Dedifferentiated amniotic fluid mesenchymal stem cell (primary cell): ENCODE measurements around the gene FAM227B.
A peak's percentile ranks its signal among the peaks of the same experiment; 100 is the strongest.
"Not testable (repeated sequence)": the region's sequence is repeated elsewhere in the genome, so short reads cannot be mapped to it uniquely, and the experiment has no call there.

Source experiments
- DNase-seq: peaks from one replicate; pipeline ENCODE4 v3.0.0-alpha.2; 2016; ENCODE audit errors: extremely low spot score

The FAM227B gene, protein sequence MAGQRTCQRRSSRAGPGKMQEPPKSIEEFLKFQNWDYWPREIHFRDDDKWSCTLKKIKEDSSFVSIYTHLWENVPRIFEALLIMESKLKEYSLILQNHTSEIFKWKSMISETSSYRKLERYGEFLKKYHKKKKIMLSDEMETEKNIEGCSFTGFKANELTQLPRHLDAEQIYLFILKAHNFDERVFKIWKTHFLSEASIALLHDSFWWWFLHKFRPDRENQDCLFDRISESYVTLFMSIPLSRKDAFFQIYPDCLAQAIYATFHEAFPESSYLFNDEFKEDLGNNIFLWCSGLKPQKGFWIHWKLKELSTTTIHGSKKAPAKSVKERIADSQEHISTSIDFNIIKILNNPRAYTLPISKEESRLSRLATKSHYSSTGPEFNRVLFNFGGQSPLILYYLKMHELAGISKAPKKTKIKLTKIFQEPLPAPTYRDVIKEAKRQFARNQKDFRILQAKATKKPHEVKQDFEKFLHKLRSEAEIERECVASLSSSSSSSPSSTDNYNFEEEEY

DNA sequence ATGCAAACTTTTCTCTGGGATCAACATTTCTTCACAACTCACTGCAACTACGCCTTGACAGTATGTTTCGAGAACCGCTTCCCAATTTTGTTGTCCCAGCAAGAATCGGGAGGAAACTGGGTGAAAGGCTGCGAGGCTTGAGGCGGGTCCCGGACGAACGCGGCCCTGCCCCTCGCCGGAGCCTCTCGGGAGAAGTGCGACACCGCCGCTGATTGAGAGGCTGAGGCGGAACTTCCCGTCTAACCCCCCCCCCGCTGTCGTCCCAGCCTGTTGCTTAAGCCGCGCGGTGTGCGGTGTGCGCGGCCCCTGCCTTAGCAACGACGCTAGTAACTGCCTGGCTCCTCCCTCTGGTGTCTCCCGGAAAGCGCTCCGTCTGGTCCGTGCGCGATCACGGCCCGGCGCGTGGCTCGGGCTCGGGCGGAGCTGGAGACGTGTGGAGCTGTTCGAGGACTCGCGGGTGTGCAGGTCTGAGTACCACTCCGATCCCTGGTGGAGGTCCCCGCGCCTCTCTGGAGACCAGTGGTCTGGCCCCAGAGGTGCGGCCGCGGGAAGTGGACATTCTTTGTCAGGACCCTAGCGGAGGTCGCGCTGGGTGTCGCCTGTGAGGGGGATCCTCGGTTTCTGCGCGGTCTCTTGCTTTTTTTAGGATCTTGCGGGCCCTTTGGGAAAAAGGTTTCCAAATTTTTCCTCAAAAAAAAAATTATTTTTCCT lies at the start of gene FAM227B, which contains the start of gene DTWD1:
Gene FAM227B (minus strand): TSS at position 161 of the 711 bp plus-strand sequence. CDS start 5,647 bp downstream, outside the sequence.
Gene DTWD1 (plus strand): TSS at position 391 of the 711 bp plus-strand sequence. CDS start 4,120 bp downstream, outside the sequence.
- DNase-seq, result peak; percentile 98

DNA sequence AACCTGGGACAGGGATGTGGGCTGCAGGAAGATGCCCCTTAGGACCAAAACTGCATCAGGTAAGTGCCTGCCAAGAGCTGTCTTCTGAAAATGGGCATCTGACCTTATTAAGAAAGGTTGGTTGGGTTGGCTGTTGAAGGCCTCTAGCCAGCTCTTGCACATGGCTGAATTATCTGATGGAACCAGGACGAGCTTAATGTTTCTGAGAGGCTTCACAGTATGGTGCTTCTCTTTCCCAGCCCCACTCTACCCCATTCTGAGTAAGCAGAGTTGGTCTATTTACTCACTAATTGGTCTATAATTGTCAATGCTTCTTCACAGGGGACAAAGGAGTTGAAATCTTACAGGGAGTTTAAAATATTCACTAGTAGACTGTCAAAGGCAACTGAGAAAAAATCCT lies 48.7 kb upstream of the FAM227B start:
- no peak for DNase-seq

DNA sequence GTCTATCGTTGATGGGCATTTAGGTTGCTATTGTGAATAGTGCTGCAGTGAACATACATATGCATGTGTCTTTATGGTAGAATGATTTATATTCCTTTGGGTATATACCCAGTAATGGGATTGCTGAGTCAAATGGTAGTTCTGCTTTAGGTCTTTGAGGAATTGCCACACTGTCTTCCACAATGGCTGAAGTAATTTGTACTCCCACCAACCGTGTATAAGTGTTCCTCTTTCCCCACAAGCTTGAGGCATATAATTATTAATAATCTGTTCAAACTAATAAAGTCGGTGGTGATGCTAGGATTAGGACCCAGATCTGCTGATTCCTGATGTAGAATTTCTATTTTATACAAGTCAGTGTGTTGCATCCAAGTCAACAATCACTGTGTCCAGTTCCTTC lies 45.9 kb upstream of the FAM227B start:
- DNase-seq, result not testable (repeated sequence)

DNA sequence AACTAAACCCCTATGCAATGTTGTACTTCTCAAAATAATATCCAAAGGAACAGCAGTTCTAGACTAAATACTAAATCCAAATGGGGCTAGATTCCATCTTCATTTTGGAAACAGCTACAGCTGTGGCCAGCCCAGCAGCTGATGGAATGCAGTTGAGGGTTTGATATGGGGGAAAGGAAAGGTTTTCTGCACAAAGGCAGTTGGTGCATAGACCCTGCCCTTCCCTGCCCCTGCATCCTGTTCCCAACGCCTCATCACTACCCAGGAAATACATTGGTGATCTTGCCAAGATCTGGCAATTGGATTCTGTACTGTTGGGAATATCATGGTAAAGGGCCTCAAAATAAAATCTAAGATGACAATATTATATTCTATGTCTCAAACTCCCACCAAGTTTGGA lies 44.1 kb upstream of the FAM227B start:
- DNase-seq, result no peak

DNA sequence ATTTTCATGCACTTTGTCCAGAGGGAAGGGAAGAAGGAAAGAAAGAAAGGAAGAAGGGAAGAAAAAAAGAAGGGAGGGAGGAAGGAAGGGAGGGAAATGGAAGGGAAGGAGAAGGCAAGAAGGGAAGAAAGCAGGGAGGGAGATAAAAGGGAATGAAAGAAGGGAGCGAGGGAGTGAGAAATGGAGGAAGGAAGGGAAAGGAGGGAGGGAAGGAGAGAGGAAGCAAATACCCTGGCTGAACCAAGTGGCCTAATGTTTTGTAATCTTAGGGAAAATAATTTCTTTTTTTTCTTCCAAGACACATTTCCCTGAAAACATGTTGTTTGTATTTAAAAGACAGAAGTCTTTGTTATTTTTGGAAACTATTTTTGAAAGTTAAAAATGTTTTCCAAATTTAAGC lies 36.1 kb upstream of the FAM227B start:
- DNase-seq, result no peak

DNA sequence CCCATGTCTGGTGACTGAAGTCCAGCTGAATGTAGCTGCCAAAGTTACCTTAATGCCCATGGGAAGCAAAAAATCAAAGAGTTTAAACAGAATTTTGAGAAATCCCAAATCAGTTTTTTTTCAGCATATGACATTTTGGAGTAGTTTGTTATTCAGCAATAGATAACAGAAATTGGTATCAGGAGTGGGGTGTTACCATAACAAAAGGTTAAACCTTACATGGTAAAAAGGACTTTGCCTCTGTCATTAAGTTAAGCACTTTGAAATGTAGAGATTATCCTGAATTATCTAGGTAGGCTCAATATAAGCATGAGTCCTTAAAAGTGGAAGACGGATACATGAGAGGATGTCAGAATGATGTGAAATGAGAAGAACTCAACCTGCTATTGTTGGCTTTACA lies 32.3 kb upstream of the FAM227B start:
- no peak for DNase-seq

DNA sequence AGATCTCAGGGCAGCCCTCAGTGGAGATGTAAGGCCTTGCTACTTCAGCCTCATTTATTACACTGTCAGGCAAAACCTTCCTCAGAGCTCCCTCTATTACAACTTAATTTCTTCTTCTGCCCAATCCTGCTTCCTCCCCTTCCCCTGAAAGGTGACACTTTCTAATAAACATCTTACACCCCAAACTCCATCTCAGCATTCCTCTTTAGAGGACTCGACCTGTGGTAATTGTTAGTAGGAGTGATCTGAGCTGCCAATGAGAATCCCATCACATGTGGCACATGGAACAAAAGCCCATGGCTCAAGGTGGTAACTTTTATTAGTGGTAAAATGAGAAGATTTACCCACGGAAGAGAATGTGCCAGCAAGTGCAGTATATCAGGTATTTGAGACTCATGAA lies 30.1 kb upstream of the FAM227B start:
- no peak for DNase-seq

DNA sequence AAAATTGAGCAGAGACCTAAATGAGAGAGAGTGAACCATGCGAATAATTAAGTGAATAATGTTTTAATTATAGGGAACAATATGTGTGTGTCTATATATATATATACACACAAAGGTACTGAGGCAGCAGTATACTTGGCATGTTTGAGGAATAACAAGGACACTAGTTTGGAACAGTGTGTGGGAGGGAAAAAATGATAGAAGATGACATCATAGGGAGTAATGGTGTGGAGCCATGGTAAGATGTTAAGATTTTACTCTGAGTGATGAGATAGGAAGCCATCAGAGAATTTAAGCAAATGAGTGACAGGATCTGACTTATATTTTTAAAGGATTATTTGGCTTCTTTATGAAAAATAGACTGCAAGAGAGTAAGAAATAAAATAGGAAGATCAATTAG lies 29.4 kb upstream of the FAM227B start:
- DNase-seq, result no peak

DNA sequence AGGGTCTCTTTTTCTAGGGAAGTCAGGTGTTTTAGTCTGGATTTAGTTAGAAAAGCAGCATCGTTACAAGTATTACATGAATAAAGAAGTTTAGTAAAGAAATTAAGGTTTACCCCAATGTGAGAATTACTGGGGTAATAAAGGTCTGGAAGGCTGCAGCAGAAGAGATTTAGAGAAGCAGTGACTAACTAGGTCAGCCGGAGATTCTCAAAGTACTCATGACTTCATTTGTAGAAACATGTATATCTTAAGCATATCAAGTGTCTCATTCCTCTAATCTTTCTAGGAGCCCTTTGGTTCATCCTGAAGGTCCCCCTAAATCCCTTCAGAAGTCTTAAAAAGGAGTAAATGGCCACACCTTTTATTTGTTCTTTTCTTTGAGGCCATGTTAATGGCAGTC lies 26.3 kb upstream of the FAM227B start:
- no peak for DNase-seq

DNA sequence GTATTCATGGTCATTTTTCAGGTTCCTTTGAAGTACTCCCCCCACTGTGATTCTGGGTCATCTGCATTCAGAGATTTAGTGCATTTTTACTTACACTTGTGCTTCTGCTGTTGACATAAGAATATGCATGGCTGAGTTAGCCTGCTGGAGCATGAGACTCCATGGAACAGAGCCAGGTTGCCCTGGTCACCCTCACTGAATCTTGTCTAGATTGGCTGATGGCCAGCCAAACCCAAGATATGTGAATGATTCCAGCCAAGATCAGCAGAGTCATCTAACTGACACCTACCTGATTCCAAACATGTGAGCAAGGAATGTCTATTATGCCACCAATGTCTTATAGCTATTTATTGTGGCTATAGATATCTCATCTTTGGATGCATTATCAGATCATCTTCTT lies 25.3 kb upstream of the FAM227B start:
- no peak for DNase-seq

DNA sequence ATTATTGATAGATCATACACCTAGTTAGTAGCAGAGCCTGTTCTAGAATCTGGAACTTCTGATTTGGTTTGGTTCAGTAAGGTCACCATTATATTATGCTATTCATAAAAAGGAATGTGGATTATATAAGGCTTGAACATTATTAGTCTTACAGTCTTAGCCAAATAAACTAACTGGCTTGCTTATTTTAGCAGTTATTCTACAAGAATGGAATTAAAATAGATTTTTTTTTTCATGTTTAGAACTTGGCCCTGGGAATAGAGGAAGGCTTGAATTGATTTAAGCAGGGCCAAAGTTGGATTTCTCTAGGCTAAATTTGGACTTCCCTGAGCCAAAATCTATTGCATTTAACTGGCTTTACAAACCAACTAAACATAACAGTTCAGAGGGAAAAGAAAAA lies 24.7 kb upstream of the FAM227B start:
- no peak for DNase-seq

DNA sequence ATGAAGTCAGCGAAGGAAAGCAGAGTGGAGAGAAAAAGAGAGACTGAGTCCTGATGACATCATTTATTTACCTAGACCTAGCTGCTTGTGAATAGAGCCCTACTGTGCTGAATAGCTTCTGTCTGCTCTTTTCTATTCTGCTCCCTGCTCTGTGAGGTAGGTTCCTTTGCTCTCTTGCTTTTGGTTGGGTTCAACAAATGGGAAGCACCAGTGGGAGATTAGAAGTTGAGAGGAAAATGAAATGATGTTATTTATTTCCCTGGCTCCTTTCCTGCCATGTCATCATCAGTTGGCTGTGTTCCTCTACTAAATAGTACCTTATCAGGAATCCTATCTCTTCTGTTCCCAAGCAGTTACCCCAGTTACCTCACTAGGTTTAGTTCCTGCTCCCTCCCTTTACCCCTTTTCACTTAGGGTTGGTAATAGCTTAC lies 23.8 kb upstream of the FAM227B start:
- no peak for DNase-seq

DNA sequence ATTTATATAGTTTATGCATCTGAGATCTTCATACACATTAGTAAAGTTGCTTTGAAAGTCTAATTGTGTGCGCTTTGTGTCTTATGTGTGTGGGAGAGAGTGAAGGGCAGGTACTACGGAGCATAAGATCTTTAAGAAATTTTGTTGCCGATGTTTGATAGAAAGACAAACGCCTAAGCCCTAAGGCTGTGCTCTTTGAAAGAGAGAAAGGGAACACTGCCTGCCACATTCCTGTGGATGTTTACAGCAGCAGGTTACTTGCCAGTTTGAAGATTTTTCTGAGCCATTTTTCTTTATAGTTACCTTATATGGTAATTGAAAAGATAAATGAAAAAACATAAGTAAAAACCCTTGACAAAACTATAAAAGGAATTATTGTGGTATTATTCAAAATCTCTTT lies 17.2 kb upstream of the FAM227B start:
- no peak for DNase-seq

DNA sequence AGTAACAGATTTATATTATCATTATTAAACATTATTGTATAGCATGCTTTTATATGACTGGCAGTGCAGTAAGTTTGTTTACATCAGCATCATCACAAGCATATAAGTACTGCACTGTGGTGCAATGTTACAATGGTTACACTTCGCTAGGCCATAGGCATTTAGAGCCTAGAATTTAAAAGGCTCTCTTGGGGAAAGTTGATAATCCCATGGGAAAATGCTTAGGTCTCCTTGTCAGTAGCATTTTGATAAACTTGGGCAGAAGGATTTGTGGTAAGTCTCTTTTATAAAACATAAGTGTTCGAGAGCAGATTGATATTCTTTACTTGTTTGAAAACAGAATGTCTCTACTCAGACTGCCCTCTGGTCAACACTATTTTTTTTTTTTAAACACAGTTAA lies 7.8 kb upstream of the FAM227B start:
- no peak for DNase-seq

DNA sequence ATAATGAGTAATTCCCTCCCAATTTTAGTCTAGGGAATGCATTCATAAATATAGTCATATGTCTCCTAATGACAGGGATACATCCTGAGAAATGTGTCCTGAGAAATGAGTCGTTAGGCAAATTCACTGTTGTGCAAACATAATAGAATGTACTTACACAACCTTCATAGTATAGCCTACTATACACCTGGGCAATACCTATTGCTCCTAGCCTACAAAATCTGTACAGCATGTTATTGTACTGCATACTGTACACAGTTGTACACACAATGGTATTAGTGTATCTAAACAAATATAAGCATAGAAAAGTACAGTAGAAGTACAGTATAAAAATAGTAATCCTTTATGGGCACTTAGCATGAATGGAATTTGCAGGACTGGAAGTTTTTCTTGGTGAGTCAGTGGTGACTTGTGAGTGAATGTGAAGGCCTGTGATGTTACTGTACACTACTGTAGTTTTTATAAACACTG lies 6.8 kb upstream of the FAM227B start:
- peak; percentile 88 for DNase-seq

DNA sequence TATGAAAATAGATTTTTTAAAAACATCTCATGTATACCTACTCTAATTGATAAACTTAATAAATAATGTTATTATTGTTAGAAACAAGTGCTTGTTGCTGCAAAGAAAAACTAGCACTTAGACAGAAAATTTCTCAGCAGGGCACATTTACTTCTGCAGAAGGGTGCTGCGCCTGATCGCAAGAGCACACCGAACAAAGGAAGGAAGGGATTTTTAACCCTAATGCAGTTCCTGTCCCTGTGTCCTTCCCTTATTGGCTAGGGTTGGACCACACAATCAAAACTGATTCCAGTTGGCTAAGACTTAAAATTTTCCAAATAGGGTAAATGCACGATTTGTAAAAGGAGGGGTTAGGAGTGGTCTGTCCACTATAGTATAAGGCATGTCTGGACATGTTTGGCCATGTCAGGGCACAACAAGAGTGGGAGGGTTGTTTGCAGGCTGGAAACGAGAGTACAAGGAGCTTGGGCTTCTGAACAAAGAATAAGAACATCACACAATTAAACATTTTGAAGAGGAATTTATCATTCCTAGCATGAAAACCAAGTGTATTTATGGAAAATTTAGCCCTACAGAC lies 4.9 kb upstream of the FAM227B start:
- no peak for DNase-seq

DNA sequence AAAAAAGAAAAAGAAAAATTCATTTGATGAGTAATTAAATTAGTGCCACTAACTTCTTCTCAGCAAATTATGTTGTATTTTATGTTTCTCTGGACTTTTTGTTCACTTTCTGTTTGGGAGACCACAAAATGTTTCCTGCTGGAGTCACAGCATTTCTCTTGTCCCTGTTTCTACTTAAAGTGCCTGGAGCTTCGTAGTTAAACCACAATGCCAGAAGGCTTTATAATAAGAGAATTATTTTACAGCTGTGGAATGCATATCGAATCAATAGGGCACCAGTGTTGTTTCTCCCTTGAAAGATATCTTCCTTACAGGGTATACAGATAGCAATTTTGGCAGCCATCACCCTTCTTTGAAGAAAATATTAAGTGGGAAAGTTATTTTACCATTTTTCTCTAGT lies 3.4 kb upstream of the FAM227B start:
- peak; percentile 89 for DNase-seq

DNA sequence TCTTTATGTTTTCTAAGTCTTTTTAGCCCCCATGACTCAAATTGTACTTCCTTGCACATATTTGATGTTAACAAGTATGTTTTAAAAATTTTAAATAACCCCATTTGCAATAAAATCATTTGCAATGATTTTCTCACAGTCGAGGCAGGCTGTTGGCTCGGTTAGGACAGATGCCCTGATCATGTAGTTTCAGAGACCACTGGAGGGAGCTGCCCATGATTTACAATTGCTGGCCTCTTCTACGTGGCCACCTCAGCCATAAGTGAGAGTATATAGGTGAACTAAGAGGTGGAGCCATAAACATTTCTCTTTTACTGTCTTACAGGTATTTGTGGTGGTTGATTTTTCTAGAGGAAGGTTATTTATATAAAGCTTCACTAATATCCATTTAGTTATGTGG lies 1.9 kb upstream of the FAM227B start:
- no peak for DNase-seq

DNA sequence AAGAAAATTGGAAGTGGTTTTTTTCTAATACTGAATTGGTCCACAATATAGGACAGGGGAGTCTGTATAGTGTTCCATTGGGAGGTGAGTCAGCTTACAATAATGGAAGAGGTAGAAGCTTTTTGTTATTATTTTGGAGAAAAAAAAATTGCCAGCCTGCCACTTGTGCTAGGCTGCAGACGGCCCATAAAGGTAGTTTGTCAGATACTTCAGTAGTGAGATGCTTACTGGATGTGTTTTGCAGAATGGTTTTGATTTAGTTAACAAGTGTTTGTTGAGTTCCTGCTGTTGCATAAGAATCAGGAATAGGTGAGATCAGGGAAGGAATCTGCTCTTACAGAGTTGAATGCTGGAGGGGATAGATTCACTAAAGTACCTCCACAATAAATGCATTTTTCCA lies 1.3 kb upstream of the FAM227B start:
- no peak for DNase-seq

DNA sequence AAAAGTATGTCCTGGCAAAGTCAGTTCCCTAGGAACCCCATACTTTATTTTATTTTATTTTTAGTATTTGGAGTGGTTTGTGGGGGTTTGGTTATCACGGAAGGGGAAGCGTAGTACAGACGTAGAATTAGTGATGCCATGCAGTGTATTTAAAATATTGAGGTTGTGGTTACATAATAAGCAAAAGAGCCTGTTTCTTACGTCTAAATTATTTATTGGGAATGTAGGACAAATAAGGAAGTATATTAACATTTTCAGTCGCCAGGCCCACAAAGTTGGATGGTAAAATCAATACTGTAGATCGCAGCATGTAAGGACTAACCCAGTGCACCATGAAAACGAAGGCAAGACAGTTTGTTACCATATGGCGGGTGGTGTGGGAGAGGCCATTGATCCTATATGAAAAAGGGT lies 788 bp upstream of the FAM227B start:
- no peak for DNase-seq

DNA sequence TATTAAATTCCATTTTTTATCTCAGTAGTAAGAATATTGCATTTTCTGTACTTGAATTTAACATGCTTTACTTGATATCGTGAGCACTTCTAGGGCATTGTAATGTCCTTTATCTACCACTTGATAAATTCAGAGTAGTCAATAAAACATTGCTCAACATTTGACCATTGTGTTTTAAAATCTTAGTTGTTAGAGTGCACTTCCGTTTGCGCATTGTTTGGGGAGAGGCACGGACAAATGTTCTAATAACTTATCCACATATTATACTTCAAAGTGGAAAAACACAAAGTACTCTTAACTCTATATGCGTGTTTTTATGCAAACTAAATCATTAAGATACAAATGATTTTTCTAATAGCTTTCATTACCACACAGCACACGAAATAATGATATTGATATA lies 419 bp downstream of the FAM227B start:
- no peak for DNase-seq

DNA sequence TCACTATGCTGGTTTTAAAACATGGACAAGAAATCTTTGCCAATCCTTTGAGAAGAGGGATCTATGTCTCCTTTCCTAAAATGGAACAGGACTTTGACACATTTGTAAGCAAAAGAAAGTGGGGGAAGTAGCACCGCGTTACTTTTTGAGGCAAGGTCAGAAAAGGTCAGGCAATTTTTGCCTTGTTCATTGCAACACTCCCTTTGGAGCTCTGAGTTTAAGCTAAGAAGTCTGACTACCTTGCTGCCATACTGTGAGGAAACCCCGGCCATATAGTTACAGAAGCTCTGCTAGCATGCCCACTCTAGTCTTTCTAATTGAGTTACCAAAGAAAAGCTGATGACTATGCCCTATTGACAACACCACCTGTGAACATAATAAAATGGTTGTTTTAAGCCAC lies 1.4 kb downstream of the FAM227B start:
- DNase-seq, result no peak
